ENCODE data around the gene SUN1. TPM values are rescaled to one million over a fixed set of nuclear protein-coding genes. Genes with fewer than 3 reads are reported as not detected.
A peak's percentile ranks its signal among the peaks of the same experiment; 100 is the strongest.

SUN1 gene
- total RNA-seq, 1 experiment from 2014 or later: 252 TPM

DNA sequence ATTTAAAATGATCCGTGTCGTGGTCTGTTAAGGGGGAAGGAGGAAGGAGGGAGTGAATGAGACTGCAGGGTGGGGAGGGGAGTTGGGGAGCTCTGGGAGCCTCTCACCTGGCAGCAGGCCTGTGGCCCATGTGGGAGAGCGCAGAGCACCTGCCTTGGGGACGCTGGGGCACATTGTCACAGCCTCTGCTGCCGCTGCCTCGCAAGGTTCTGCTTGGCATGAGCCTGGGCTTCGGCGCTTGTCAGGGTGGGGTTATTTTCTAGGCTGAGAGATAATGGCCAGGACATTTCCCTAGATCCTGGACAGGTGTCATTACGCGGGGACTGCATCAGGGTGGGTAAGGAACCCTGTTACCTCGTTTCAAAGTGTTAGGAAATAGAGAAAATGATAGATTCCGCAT is 2.2 kb upstream of the SUN1 start:
- no peaks in the 10 kb centered on the region for H3K9me3 Mint-ChIP-seq (ENCODE audit: low read depth, unreplicated experiment)
- CTCF ChIA-PET: no interaction called here

DNA sequence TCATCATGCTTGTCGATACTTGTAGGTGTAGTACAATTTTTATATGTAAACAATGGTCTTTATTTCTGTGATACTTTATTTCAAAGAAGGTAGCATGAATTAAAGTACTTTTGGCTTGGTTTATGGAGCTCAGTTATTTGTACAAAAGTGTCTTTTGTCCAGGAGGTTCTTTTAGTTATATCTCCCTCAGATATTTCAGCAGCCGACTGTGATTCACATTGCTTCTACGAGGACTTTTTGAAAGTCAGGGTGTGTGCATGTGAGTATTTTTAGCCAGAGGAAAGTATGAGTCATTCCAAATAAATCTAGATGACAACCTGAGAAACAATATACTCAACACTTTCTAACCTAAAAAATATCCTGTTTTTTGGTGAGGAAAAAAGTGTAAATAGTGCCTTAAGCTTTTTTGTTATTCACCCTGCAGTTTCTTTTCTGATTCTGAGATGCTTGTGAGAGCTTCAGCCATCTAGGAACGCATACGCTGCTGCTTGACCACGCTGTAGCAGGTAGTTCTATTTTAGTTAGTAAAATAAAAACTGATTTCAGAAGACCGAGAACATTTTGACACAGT is 595 bp upstream of the SUN1 start:
- H3K9me3 Mint-ChIP-seq (ENCODE audit: low read depth, unreplicated experiment): no peaks in the 10 kb centered on the region
- peak overlapping the region; percentile 58 for H3K4me3 Mint-ChIP-seq (ENCODE audit: low read depth, unreplicated experiment)
- H3K4me1 Mint-ChIP-seq (ENCODE audit: low read depth, unreplicated experiment): peaks cover 56% of the 10 kb centered on the region
- DNase-seq: peak; percentile 58
- CTCF ChIA-PET: interaction anchor here (0.5 to 2.4 kb wide), 8 partner anchors 15 to 1010 kb away, joined by 3 to 18 read pairs (median 6); no protein-coding TSS in a partner anchor
- intact Hi-C loops (cut with micrococcal nuclease; ENCODE audit: unreplicated experiment): loop anchor here (2.0 to 5.0 kb wide), 3 partner anchors 15 to 509 kb away; no protein-coding TSS in a partner anchor
- TF ChIP-seq, protein P1, sequence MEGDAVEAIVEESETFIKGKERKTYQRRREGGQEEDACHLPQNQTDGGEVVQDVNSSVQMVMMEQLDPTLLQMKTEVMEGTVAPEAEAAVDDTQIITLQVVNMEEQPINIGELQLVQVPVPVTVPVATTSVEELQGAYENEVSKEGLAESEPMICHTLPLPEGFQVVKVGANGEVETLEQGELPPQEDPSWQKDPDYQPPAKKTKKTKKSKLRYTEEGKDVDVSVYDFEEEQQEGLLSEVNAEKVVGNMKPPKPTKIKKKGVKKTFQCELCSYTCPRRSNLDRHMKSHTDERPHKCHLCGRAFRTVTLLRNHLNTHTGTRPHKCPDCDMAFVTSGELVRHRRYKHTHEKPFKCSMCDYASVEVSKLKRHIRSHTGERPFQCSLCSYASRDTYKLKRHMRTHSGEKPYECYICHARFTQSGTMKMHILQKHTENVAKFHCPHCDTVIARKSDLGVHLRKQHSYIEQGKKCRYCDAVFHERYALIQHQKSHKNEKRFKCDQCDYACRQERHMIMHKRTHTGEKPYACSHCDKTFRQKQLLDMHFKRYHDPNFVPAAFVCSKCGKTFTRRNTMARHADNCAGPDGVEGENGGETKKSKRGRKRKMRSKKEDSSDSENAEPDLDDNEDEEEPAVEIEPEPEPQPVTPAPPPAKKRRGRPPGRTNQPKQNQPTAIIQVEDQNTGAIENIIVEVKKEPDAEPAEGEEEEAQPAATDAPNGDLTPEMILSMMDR (IDR thresholded peaks at IDR 0.05; ENCODE audit: unreplicated experiment): no peak
- BruUV-seq (replicated peaks): TSS peak; percentile 92
- H3K36me3 Mint-ChIP-seq (ENCODE audit: insufficient read depth, unreplicated experiment): peaks cover 50% of the 10 kb centered on the region
- H3K27ac Mint-ChIP-seq (ENCODE audit: unreplicated experiment): peak overlapping the region; percentile 91
- H3K27me3 Mint-ChIP-seq (ENCODE audit: unreplicated experiment): no peaks in the 10 kb centered on the region

More for the DNA sequence above, 2.2 kb upstream of the SUN1 start:
- TF ChIP-seq, protein P1 (IDR thresholded peaks at IDR 0.05; ENCODE audit: unreplicated experiment): no peak
- peaks cover 43% of the 10 kb centered on the region for H3K4me1 Mint-ChIP-seq (ENCODE audit: low read depth, unreplicated experiment)
- peak overlapping the region; percentile 91 for H3K27ac Mint-ChIP-seq (ENCODE audit: unreplicated experiment)
- peak overlapping the region; percentile 58 for H3K4me3 Mint-ChIP-seq (ENCODE audit: low read depth, unreplicated experiment)
- DNase-seq: no peak
- no peaks in the 10 kb centered on the region for H3K27me3 Mint-ChIP-seq (ENCODE audit: unreplicated experiment)
- H3K36me3 Mint-ChIP-seq (ENCODE audit: insufficient read depth, unreplicated experiment): peaks cover 36% of the 10 kb centered on the region
- intact Hi-C loops (cut with micrococcal nuclease; ENCODE audit: unreplicated experiment): loop anchor here (2.0 to 5.0 kb wide), 3 partner anchors 13 to 508 kb away; no protein-coding TSS in a partner anchor
- no TSS peak for BruUV-seq (replicated peaks)

DNA sequence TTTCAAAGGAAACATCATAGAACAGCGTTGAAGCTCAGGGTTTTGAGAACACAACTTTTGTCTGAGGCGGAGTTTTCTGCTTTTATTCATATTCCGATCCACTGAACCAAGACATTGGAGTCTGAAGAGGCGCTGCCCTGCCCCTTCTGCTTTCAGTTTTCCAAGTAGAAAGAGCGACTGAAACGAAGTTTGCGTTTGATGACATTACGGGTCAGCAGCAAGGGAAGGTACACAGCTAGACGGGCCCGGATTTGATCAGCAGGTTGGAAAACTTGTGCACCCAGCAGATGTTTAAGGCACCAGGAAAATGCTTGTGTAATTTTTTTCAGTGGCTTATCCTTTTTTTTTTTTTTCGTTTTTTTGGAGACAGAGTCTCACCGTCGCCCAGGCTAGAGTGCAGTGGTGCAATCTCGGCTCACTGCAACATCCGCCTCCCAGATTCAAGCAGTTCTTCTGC is 720 bp downstream of the SUN1 start:
- Mint-ChIP-seq H3K4me1 (ENCODE audit: low read depth, unreplicated experiment) (peaks cover 61% of the 10 kb centered on the region), H3K27me3 (ENCODE audit: unreplicated experiment) (no peaks in the 10 kb centered on the region), H3K36me3 (ENCODE audit: insufficient read depth, unreplicated experiment) (peaks cover 60% of the 10 kb centered on the region), H3K4me3 (ENCODE audit: low read depth, unreplicated experiment) (peak overlapping the region; percentile 58), H3K27ac (ENCODE audit: unreplicated experiment) (peak overlapping the region; percentile 91), H3K9me3 (ENCODE audit: low read depth, unreplicated experiment) (no peaks in the 10 kb centered on the region)
- TF ChIP-seq, protein P1 (IDR thresholded peaks at IDR 0.05; ENCODE audit: unreplicated experiment): no peak
- DNase-seq: no peak
- CTCF ChIA-PET: interaction anchor here (1.0 to 2.4 kb wide), 3 partner anchors 10 to 47 kb away, joined by 3 to 12 read pairs (median 6); no protein-coding TSS in a partner anchor
- BruUV-seq (replicated peaks): no TSS peak
- intact Hi-C loops (cut with micrococcal nuclease; ENCODE audit: unreplicated experiment): loop anchor here (5.0 kb wide), 2 partner anchors 39 to 511 kb away; no protein-coding TSS in a partner anchor

DNA sequence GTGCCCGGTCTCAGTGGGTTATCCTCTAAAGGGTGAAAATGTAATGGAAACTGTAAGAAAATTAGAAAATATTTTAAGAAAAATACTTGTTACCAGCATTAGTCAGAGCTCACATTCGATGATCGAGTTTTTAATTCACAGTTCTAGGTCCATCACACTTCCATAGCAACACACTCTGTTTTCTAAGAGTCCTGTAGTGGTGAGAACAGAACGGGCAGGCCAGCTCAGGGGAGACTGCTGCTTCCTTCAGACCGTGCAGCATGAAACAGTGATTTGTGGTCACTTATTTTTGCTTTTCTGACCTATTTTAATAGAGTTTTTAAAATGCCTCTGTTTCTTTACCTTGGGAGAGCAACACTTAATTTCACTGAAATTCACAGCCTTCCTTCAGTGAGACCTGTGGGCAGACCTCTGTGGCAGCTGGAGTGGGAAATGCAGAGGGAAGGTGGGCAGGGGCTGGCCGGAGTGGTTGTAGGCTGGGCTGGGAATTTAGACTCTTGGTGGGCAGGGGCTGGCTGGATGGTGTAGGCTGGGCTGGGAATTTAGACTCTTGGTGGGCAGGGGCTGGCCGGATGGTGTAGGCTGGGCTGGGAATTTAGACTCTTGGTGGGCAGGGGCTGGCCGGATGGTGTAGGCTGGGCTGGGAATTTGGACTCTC is 1.5 kb downstream of the SUN1 start:
- Mint-ChIP-seq H3K4me3 (ENCODE audit: low read depth, unreplicated experiment) (no peak overlapping the region), H3K36me3 (ENCODE audit: insufficient read depth, unreplicated experiment) (peaks cover 65% of the 10 kb centered on the region), H3K4me1 (ENCODE audit: low read depth, unreplicated experiment) (peaks cover 61% of the 10 kb centered on the region), H3K27me3 (ENCODE audit: unreplicated experiment) (no peaks in the 10 kb centered on the region), H3K27ac (ENCODE audit: unreplicated experiment) (peak overlapping the region; percentile 32), H3K9me3 (ENCODE audit: low read depth, unreplicated experiment) (no peaks in the 10 kb centered on the region)
- intact Hi-C loops (cut with micrococcal nuclease; ENCODE audit: unreplicated experiment): loop anchor here (5.0 kb wide), 2 partner anchors 39 to 511 kb away; no protein-coding TSS in a partner anchor
- CTCF ChIA-PET: interaction anchor here (1.0 to 2.4 kb wide), 2 partner anchors 9 to 21 kb away, joined by 3 to 12 read pairs; no protein-coding TSS in a partner anchor
- BruUV-seq (replicated peaks): no TSS peak
- TF ChIP-seq, protein P1 (IDR thresholded peaks at IDR 0.05; ENCODE audit: unreplicated experiment): no peak
- no peak for DNase-seq
